Gastroesophageal sphincter (tissue), 3 donors: Measurements from ENCODE around the gene GALNT18.

Experiments used
- CTCF ChIP-seq, 4 experiments: fragments of 200-600 bp in 2 of 4; fragments of 450-650 bp in 2 of 4; sonication (generic) in 1 of 4; IDR thresholded peaks; one replicate each; pipeline ENCODE4 v1.5.1; 2017 to 2019; ENCODE audit warnings: antibody characterized with exemption in 4 of 4, mild to moderate bottlenecking in 2 of 4, moderate library complexity in 2 of 4
- EP300 ChIP-seq: sonication (generic); formaldehyde crosslinking; IDR thresholded peaks from one replicate; pipeline ENCODE4 v1.6.1; 2017; ENCODE audit warnings: antibody characterized with exemption, mild to moderate bottlenecking

DNA sequence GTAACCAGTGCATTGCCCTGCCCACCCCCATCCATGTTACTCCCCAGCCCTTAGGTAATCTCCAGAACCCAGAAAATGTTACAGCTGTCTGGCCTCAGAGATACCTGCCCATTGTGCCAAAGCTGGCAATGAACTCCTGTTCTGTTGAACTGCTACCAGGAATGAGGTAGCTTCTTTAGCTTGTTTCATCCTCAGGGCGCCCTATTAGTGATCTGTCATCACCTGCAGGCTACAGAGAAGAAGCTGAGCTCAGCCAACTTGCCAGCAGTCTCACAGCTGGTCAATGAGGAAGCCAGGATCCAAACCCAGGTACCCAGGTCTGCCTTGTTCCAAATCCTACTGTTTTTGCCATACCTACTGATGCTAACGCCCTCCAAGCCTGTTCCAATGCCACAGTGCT, 88.7 kb downstream of the GALNT18 start:
- TF ChIP-seq EP300 (no peak), CTCF (IDR thresholded peaks at IDR 0.05) (no peak)
